WTC11 (cell line): ENCODE data around the gene ELMO1. TPM values are rescaled to one million over a fixed set of nuclear protein-coding genes. Genes with fewer than 3 reads are reported as not detected.

ENCODE experiments used
- ATAC-seq: fragments of 200-7000 bp; cut with Tn5 transposase; 2 replicates; pipeline ENCODE4 v1.10.0; 2021; ENCODE audit warnings: mild to moderate bottlenecking, moderate library complexity
- CTCF ChIA-PET: fragments of 300-600 bp; sonication (Branson Sonifier 250); formaldehyde crosslinking; loops from one replicate; lab custom pipeline; 2021; ENCODE audit warnings: antibody characterized with exemption; lab: Charles Lee
- POLR2A ChIA-PET: fragments of 350-600 bp; sonication (Branson Sonifier 250); formaldehyde crosslinking; loops from one replicate; lab custom pipeline; 2021; ENCODE audit warnings: antibody characterized with exemption; lab: Charles Lee
- DNase-seq: peaks from one replicate; pipeline ENCODE4 v3.0.0; 2021; ENCODE audit warnings: low spot score
- H3K27ac Mint-ChIP-seq: 2 replicates; pipeline ENCODE4 v1.8.0; 2021; ENCODE audit warnings: mixed read lengths
- H3K27me3 Mint-ChIP-seq: 2 replicates; pipeline ENCODE4 v1.8.0; 2021; ENCODE audit warnings: low read depth, mild to moderate bottlenecking, moderate library complexity, mixed read lengths
- H3K36me3 Mint-ChIP-seq: 2 replicates; pipeline ENCODE4 v1.8.0; 2021; ENCODE audit warnings: mixed read lengths
- H3K4me1 Mint-ChIP-seq: 2 replicates; pipeline ENCODE4 v1.8.0; 2022; ENCODE audit warnings: mixed read lengths
- H3K4me3 Mint-ChIP-seq: 2 replicates; pipeline ENCODE4 v1.8.0; 2021; ENCODE audit warnings: mild to moderate bottlenecking, moderate library complexity, mixed read lengths
- H3K9me3 Mint-ChIP-seq: 2 replicates; pipeline ENCODE4 v1.8.0; 2021; ENCODE audit warnings: mixed read lengths
- AFF4 ChIP-seq: sonication (generic); formaldehyde crosslinking; IDR thresholded peaks from 2 replicates; pipeline ENCODE4 v1.8.1; 2023; ENCODE audit warnings: mild to moderate bottlenecking, missing genetic modification reagents, borderline replicate concordance
- ATF3 ChIP-seq: sonication (generic); formaldehyde crosslinking; conservative IDR thresholded peaks from 2 replicates; pipeline ENCODE4 v1.8.1; 2022; ENCODE audit warnings: mild to moderate bottlenecking, missing genetic modification reagents
- ELF4 ChIP-seq: sonication (generic); formaldehyde crosslinking; IDR thresholded peaks from 2 replicates; pipeline ENCODE4 v1.8.1; 2022; ENCODE audit warnings: low read depth, mild to moderate bottlenecking, moderate library complexity, missing genetic modification reagents
- EMX1 ChIP-seq: fragments of 250-450 bp; sonication (Bioruptor Pico); IDR thresholded peaks from 2 replicates; pipeline ENCODE4 v1.8.0; 2021; ENCODE audit warnings: mild to moderate bottlenecking
- ERG ChIP-seq: fragments of 250-450 bp; sonication (Bioruptor Pico); IDR thresholded peaks from 2 replicates; pipeline ENCODE4 v1.8.0; 2021; ENCODE audit warnings: mild to moderate bottlenecking
- HMGA2 ChIP-seq: fragments of 250-450 bp; sonication (Bioruptor Pico); IDR thresholded peaks from 2 replicates; pipeline ENCODE4 v1.4.0; 2021; ENCODE audit warnings: mild to moderate bottlenecking, moderate library complexity
- MAX ChIP-seq: sonication (generic); formaldehyde crosslinking; IDR thresholded peaks from 2 replicates; pipeline ENCODE4 v1.8.0; 2022; ENCODE audit warnings: mild to moderate bottlenecking, missing genetic modification reagents
- NFATC4 ChIP-seq: fragments of 250-450 bp; sonication (Bioruptor Pico); IDR thresholded peaks from 2 replicates; pipeline ENCODE4 v1.9.0; 2021; ENCODE audit warnings: mild to moderate bottlenecking
- NR2C2 ChIP-seq: sonication (generic); formaldehyde crosslinking; IDR thresholded peaks from 2 replicates; pipeline ENCODE4 v1.8.0; 2022; ENCODE audit warnings: mild to moderate bottlenecking, missing genetic modification reagents
- TCF7 ChIP-seq: sonication (generic); formaldehyde crosslinking; IDR thresholded peaks from 2 replicates; pipeline ENCODE4 v1.8.0; 2022; ENCODE audit warnings: mild to moderate bottlenecking, low read depth, missing genetic modification reagents, moderate library complexity
- ZBTB43 ChIP-seq: sonication (generic); formaldehyde crosslinking; IDR thresholded peaks from 2 replicates; pipeline ENCODE4 v1.8.1; 2023; ENCODE audit warnings: mild to moderate bottlenecking, missing genetic modification reagents
- ZNF263 ChIP-seq: sonication (generic); formaldehyde crosslinking; IDR thresholded peaks from 2 replicates; pipeline ENCODE4 v1.8.1; 2022; ENCODE audit warnings: low read depth, mild to moderate bottlenecking, moderate library complexity, missing genetic modification reagents
- ZNF281 ChIP-seq: sonication (generic); formaldehyde crosslinking; IDR thresholded peaks from 2 replicates; pipeline ENCODE4 v1.8.0; 2023; ENCODE audit warnings: mild to moderate bottlenecking, missing genetic modification reagents
- ZNF425 ChIP-seq: fragments of 250-450 bp; sonication (Bioruptor Pico); conservative IDR thresholded peaks from 2 replicates; pipeline ENCODE4 v1.9.0; 2021; ENCODE audit warnings: mild to moderate bottlenecking
- total RNA-seq: library from RNA; stranded (reverse); gene quantifications from 3 replicates; pipeline ENCODE4 v1.2.3, GENCODE V29; 2021

Gene ELMO1
- total RNA-seq, 1 experiment from 2014 or later: 19.4 TPM

GRCh38 chr7:37249240-37249639 lies 199.4 kb downstream of the ELMO1 start:
- TF ChIP-seq ZBTB43: no peak
- no peak for TF ChIP-seq ATF3 (CRISPR knock-in tag)
- TF ChIP-seq TCF7 (CRISPR knock-in tag): no peak
- no peak for TF ChIP-seq NR2C2
- no peak for TF ChIP-seq ELF4 (CRISPR knock-in tag)
- no peak for TF ChIP-seq ZNF425
- TF ChIP-seq EMX1 (CRISPR knock-in tag): no peak
- no peak for TF ChIP-seq NFATC4
- no peak for TF ChIP-seq AFF4 (CRISPR knock-in tag)
- no peak for TF ChIP-seq ERG
- no peak for TF ChIP-seq ZNF281 (CRISPR knock-in tag)
- no peak for TF ChIP-seq ZNF263
- no peak for TF ChIP-seq HMGA2 (CRISPR knock-in tag)
- TF ChIP-seq MAX (CRISPR knock-in tag): no peak
- DNase-seq (no peak), ATAC-seq (no peak)
- Mint-ChIP-seq H3K27ac (peak overlapping the region; percentile 99), H3K9me3 (peaks cover 7% of the 10 kb centered on the region), H3K36me3 (peaks cover 14% of the 10 kb centered on the region), H3K27me3 (no peaks in the 10 kb centered on the region), H3K4me1 (peaks cover 60% of the 10 kb centered on the region), H3K4me3 (0 out of 2 replicates have a peak overlapping the region, but pooled peaks have one; percentile 39)
- CTCF ChIA-PET: interaction anchor here (1.3 to 3.3 kb wide), 3 partner anchors 14 to 105 kb away, joined by 3 to 27 read pairs (median 8); no protein-coding TSS in a partner anchor
- POLR2A ChIA-PET: no interaction called here
